GM08714 (cell line): Measurements from ENCODE around the gene TRIM71.

ENCODE experiments used
- H3K4me3 ChIP-seq: fragments of 200-500 bp; sonication (Bioruptor generic); 2 replicates; pipeline ENCODE4 v1.5.1; 2014; ENCODE audit warnings: mild to moderate bottlenecking, low read length, inconsistent platforms
- ZNF274 ChIP-seq: IDR thresholded peaks from 2 replicates; pipeline ENCODE4 v1.6.1; 2012; ENCODE audit warnings: mild to moderate bottlenecking, low read depth, low read length

The TRIM71 gene

DNA sequence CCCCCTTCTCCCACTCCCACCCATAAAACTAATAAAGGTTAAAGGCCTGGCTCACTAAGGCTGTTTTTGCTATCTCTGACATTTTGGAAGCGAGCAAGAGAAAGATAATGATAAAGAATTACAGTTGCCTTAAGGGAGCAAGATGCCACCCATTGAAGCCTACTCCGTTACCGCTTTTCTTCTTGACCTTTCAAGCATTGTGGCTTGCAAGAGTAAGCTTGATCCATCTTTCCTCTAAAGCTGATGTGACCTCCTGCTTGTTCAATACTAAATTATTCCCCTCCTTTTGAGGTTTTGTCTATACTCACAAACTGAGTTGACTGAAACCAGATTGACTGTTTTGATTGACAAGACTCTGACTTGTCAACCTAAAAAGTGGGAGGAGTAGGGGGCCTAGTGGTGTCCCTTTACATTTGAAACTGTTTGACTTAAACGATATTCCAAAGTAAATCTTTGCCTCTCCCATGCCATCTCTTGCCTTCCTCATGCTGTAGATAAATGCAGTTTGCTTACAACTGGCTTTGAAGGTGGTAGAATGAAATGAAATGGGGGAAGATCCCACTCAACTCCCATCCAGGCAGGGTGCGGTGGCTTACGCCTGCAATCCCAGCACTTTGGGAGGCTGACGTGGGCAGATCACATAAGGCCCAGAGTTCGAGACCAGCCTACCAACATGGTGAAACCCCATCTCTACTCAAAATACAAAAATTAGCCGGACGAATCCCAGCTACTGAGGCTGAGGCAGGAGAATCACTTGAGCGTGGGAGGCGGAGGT lies 8.0 kb downstream of the TRIM71 start:
- no peak overlapping the region for H3K4me3 ChIP-seq
- no peak for TF ChIP-seq ZNF274

DNA sequence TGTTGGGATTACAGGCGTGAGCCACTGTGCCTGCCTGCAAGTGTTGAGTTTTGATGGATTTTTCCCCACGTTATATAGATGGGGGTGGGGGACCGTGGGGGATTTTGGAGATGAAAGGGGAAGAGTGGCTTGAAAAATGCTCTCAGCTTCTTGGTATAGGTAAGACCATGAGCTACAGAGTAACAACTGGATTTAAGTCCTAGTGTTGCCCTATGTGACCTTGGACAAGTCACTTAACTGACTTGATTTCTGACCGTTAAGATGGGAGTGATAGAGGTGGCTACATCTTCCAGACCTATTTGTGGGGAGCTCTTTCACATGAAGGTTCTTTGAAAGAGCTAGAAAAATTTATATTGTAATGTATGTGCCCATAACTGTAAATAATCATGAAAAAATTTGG lies 13.3 kb downstream of the TRIM71 start:
- no peak for TF ChIP-seq ZNF274
- H3K4me3 ChIP-seq = no peak overlapping the region

DNA sequence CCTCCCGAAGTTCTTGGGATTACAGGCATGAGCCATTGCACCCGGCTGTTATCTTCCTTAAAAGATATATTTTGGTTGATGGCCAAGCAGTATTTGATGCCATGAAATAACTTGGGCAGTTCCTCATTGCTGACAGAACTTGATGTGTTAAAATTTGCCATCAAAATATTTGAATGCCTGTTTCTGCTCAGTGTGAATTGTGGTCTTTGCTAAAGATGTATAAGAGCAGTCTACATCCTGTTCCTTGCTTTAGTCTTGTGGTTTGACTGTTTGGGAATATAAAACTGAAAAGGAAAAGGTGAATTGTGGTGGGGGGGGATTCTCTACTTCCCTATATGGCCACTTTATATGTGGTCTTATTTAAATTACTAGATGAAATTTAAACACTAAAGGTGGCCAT lies 14.0 kb downstream of the TRIM71 start:
- TF ChIP-seq ZNF274 = no peak
- H3K4me3 ChIP-seq = no peak overlapping the region

DNA sequence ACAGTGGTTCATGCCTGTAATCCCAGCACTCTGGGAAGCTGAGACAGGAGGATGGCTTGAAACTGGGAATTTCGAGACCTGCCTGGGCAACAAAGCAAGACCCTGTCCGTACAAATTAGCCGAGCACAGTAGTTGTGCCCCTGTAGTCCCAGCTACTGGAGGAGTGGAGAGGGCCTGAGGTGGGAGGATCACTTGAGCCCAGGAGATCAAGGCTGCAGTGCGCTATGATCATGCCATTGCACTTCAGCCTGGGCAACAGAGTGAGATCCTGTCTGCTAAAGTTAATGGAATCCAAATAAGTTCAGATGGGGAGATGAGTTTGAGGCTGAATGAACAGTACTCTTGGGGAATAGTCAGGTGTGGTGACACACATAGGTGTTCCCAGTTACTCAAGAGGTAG lies 14.4 kb downstream of the TRIM71 start:
- TF ChIP-seq ZNF274 = no peak
- H3K4me3 ChIP-seq = no peak overlapping the region

DNA sequence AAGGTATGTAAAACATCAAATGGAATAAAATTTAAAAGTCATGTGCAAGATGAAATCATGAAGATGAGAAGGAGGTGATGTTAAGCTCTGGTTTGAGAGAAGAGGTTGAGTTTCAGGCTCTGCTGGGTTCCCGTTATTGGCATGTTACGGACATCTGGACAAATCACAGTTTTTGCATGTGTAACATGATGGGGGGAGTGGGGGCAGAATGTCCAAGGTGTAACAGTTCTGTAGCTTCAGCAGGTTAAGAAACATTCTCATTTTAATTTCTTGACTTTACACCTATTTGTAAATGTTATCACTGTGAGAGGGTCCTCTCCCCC lies 17.2 kb downstream of the TRIM71 start:
- TF ChIP-seq ZNF274 = no peak
- H3K4me3 ChIP-seq = no peak overlapping the region

DNA sequence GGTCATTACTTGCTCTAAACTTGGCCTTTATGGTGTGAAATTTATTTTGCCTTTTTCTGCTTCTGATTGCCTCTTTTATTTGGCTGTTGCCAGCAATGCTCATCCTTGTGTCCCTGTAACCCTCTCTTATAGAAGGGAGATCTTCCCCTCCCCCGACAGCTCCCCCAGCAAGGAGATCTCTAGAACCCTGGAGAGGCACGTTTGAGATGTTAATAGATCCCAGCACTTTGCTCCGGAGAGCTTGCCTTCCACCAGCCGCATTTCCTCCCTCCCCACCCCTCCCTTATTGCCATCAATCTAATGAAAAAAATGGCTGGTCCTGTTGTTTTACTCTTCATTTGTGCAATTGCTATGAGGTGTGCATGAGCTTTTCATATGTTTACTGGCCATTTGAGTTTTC lies 18.2 kb downstream of the TRIM71 start:
- H3K4me3 ChIP-seq = no peak overlapping the region
- no peak for TF ChIP-seq ZNF274

DNA sequence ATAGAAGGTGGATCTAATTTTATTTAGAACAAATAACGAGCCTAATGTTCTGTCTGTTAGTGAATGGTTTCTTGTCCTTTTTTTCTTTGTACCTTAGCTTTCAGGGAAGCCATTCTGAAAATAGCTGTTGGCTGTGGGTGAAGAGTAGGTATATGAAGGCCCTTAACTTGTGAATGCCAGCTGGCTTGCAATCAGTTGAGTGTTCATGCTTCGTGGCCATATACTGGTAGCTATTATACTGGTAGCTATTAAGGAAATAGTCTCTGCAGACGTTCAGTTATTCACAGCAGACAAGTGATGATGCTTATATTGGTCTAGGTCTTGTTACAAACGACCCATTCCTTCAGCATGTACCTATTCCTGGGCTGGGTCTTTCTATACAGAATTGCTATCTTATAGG lies 18.8 kb downstream of the TRIM71 start:
- H3K4me3 ChIP-seq = no peak overlapping the region
- no peak for TF ChIP-seq ZNF274

DNA sequence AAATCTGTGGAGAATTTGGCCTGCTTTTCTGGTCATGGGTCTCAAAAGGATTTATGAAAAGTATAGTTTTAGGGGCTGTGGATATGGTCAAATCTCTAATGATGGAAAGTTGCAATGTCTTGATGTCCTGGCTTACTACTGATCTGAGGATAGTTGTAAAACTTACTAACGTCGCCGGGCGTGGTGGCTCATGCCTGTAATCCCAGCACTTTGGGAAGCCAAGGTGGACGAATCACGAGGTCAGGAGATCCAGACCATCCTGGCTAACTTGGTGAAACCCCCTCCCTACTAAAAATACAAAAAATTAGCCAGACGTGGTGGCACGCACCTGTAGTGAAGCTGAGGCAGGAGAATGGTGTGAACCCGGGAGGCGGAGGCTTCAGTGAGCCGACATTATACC lies 19.6 kb downstream of the TRIM71 start:
- TF ChIP-seq ZNF274 = no peak
- no peak overlapping the region for H3K4me3 ChIP-seq

DNA sequence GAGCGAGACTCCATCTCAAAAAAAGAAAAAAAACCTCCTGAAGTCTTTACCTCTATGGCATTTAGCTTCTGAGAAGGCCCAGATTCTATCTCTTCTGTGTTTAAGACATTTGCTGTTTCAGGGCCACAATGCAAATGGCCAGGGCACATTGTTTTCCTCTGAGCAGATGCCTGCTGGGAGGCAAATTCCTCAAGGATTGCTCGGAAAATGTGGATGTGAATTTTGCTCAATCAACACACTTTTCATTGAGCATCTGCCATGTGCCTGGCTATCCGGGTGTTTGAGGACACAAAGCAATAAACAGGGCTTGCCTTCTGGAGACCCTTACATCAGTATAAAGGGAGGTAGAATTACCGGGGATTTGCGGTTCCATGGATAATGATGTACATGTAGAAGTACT lies 20.0 kb downstream of the TRIM71 start:
- H3K4me3 ChIP-seq = no peak overlapping the region
- no peak for TF ChIP-seq ZNF274

DNA sequence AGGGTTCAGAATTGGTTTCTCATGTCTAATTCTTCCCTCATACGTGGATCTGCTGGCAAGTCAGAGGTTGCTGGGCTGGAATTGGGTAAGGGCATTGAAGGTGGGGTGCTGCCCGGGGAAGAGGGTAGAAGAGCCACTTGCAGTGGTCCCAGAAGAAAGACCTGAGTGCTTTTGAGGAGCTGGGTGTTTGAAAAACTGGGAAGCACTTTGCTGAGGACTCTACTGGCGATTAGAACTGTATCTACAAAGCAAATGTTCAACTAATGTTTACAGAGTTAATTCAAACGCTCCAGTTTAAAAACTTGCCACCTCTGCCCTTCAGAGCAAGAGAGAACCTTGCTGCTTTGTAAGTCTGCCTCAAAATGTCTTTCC lies 21.9 kb downstream of the TRIM71 start:
- H3K4me3 ChIP-seq = no peak overlapping the region
- no peak for TF ChIP-seq ZNF274

DNA sequence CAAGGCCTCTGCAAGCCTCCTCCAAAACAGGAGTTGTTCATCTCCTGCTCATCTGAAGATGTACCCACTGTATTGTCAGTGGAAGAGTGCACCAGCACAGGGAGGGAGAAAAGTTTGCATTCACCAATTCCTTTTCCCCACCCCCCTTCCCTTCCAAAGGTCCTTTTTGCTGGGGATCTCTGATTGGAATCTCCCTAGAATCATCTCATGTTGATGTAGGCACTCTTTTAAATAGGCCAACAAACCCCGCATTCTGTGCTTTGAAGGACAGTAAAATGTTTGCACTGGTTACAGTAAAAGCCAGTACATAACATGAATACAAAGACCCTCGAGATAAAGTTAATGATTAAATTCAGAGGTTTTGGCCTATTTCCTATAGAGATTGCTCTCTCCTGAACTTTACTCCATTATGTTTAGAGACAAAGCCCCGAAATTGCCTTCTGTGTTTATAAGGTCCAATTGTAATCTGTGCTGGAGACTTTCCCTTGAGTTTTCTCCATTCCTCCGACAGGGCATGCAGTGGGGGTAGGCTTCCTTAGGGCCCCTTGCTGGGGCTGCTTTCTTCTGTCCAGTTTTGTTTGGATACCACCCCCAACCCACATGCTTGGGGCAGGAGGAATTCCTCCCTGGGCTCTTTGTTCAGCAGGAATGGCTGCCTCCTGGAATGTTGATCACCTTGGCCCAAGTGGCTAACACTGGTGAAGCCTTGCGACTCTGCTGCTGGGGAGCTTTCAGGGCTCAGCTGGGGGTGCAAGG lies 22.5 kb downstream of the TRIM71 start:
- TF ChIP-seq ZNF274 = no peak
- no peak overlapping the region for H3K4me3 ChIP-seq

DNA sequence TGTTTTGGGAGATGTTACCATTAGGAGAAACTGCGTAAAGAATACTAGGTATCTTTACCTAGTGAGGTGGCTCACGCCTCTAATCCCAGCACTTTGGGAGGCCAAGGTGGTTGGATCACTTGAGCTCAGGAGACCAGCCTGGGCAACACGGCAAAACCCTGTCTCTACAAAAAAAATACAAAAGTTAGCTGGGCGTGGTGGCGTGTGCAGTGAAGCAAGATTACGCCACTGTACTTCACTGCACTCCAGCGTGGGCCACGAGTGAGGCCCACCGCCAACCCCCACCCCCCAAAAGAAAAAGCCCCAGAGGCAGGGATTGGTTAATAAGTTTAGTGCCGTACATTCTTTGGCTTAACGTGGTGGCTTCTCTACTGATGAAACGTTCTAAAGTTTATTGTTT lies 23.5 kb downstream of the TRIM71 start:
- H3K4me3 ChIP-seq = no peak overlapping the region
- TF ChIP-seq ZNF274 = no peak

DNA sequence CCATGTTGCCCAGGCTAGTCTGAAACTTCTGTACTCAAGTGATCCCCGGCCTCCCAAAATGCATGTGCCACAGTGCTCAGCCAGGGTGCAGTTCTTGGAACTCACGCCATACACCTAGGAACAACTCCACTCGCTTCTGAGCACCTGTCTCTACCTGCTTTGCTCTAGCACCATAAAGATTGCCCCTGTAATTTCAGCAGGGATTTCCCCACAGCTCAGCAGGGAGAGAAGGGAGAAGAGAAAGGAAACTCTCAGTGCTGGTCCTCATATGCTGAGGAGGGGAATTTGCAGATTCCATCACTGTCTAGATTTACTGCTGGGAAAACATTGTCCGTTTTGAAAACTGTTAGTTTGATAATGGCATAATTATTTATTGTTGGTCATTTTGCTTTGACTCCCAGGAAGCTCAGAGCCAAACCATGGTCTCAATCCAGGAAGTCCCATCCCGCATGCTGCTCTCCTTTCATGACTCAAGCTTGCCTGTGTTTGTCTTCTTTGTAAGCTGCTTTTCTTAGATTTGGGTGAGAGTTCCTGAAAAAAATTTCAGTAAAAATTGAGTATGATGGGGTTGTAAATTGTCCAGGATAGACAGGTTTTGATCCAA lies 24.2 kb downstream of the TRIM71 start:
- H3K4me3 ChIP-seq = no peak overlapping the region
- TF ChIP-seq ZNF274 = no peak

DNA sequence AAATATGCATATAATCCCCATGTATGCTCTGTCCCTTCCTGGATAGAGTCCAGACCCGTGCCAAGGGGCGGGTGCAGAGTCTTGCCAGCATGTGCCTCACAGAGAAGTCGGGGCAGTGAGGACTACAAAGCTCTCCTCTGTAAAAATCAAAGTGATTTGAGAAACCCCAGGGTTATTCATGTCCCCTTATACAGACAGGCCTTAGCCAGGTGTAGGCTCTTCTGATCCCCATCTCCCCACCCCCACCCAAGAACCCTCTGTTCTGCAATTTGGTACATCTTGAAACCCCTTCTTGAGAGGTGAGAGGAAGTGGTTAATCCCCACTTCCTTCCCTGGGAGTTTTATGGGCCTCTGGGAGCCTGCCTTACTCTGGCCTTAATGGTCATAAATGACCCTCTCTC lies 24.7 kb downstream of the TRIM71 start:
- no peak for TF ChIP-seq ZNF274
- no peak overlapping the region; the same call in 1 of the 2 replicates for H3K4me3 ChIP-seq

DNA sequence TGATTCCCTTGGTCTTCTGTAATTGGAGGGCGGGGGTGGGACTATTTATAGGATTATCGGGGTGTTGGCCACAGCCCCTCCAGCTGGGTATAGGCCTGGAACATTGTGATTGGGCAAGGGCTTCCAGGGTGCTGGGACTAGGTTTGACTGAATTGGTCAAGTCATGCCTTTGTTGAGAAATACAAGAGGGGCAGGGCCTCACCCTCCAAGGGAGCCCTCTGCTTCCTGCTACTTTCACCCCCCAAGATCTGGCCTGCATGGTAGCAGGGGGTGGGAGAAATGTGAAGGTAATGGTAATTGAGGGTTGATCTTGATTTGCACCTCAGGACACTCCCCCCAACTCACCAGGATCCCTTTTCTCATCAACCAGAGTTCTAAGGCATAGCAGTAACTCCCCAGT lies 25.2 kb downstream of the TRIM71 start:
- TF ChIP-seq ZNF274 = no peak
- H3K4me3 ChIP-seq = no peak overlapping the region; the same call in 1 of the 2 replicates
